NAMALWA (cell line): ENCODE measurements around the gene DUS1L.
"Not testable (repeated sequence)": the region's sequence is repeated elsewhere in the genome, so short reads cannot be mapped to it uniquely, and the experiment has no call there.

ENCODE experiments used
- DNase-seq: peaks from one replicate; pipeline ENCODE4 v3.0.0-alpha.2; 2015; ENCODE audit warnings: low spot score

The DUS1L gene

DNA sequence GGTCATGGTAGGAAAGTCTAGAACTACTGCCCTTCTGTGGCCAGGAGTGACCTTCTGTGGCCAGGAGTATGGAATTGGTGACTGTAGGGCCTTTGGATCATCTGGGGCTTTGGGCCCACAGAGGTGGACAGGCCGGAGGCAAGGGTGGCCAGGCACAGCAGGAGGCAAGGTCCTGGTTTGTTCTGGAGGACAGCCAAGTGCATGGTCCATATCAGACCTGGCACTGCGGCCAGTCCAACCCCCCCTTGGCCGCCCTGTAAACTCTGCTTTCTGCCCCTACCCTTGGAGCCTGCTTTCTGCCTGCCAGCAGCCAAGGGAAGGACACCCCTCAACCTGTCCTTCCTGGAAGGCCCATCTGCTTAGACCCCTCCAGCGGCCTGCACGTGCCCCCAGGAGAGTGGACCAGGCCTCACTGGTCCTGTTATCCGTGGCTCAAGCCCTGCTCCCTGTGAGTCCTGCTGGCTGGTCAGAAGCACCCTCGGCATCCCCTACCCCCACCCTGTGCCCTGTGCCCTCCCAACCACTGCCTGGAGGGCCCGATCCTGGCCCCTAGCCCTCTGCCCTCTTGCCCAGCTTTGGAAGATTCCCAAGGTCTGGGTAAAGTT is 25.8 kb downstream of the DUS1L start:
- no peak for DNase-seq

DNA sequence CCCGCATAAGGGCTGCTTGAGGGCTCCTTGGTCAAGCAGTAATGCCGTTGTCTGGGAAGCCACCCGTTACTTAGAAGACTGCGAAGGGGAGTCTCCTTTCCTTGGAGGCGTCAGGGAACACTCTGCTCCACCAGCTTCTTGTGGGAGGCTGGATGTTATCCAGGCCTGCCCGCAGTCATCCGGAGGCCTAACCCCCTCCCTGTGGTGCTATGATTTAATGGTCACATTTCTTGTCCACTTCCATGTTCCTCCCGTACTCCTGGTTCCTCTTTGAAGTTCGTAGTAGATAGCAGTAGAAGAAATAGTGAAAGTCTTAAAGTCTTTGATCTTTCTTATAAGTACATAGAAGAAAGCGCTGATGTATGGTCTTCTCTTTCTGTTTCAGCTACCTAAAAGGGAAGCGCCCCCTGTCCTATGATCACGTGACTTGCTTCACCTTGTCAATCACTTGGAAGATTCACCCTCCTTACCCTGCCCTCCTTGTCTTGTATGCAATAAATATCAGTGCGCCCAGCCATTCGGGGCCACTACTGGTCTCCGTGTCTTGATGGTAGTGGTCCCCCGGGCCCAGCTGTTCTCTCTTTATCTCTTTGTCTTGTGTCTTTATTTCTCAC is 26.7 kb downstream of the DUS1L start:
- DNase-seq: not testable (repeated sequence)

DNA sequence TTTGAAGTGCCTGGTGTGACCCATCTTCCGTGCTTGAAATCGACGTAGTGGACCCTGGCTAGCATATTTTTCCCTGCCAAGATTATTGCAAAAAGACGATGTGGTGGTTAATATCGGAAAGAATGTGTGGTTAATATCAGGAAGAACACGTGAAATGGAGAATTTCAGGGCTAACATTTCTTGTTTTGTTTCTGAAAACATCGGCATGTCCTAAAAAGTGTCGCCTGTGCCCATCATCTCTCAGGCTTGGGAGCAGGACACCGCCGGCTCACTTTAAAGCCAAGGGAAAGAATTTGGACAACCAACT is 27.8 kb downstream of the DUS1L start:
- DNase-seq: no peak

DNA sequence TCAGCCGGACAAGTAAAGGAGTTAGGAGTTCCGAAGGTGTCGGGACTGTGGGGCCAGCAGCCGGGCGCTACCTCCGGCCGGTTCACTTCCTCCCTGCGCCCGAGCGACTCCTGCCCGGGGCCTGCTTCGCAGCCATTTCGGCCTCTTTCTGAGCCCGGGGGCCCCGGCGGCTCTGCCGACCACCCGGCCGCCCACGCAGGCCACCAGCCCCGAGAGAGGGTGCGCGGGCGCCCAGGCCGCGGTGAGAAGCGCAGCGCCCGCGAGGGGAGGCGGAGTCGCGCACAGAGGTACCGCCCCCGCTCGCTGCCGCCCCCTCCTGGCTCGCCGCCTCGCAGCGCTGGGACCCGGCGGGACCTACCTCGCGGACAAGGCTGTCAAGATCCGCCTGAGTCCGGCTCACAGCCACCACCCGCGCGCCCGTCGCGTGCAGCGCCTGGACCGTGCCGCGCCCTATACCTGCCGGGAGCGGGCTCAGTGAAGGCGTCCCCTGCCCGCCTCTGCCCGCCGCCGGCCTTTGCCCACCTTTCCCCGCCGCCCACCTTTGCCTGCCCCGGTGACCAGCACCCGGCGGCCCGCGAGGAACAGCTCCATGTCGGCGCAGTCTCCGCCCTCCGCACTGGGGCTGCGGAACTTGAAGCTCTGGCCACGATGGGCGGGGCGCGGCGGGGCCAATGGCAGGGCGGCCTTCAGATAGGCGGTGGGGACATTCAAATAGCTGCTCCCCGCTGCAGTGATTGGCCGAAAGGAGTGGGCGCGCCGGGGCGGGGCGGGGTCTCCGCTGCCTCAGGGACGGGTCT is 28.3 kb downstream of the DUS1L start, which contains the start of gene DCXR:
DCXR (minus strand) TSS at position 606 of the 797 bp plus-strand sequence; CDS start at position 591, 15 bp downstream.
- peak; percentile 97 for DNase-seq

DNA sequence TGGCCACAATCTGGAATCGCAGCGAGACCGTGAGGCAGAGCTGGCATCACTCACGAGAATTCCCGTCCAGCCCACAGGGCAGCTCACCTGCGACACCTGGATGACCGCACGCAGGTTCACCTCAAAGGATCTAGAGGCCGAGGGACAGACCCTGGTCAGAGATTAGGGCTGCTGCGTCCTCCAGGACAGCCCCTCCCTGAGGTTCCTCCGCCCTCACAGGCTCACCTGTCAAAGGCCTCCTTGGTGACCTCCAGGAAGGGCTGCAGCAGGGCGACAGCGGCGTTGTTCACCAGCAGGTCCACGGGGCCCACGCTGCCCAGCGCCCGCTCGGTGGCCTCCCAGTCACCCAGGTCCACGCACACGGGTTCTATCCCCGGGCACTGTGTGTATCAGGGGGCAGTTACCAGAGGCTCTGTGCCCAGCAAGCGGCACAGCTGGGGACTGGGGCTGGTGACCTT is 28.9 kb downstream of the DUS1L start:
- no peak for DNase-seq

DNA sequence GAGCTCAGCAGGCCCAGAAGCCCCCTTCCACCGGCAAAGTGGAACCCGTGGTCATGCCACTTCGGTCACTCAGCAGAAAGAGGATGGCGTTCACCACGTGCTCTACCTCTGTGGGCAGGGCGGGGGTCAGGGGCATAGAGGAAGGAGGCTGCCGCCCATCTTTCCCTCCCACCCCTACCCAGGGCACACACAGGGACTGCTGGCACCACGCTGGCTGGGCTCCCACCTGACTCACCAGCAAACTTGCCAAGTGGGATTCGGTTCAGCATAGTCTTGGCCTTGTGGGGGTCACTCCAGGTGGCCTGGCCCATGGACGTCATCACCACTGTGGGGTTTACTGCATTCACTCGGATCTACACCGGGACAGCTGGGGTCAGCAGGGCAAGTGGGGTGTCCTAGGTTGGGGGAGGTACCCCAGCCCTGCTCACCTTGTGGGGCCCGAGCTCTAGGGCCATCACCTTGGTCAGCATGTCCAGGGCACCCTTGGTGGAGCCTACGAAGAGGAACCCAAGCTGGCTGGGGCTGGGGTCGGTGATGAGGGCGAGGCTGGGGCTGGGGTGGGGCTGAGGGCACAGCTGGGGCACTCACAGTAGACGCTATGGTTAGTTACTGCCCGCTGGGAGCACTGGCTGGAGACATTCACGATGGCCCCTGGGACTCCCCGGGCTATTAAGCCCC is 29.5 kb downstream of the DUS1L start:
- no peak for DNase-seq

DNA sequence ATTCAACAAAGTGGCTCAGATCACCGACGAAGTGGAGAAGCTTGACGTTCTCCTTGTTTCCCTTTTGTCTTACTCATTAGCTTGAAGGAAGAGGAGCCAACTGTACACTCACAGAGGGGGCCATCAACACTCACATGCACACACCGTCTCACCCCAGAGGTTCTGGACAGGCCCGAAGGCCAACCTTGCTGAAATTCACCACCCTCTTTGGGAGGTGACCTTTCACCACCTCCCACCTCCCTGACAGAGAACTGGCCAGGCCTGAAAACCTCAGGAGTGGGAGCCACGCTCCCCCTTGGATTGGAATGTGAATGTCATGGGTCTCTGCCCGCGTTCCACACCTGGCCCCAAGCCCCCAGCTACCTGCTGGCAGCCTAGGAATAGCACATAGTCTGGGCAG is 30.1 kb downstream of the DUS1L start:
- DNase-seq: no peak

DNA sequence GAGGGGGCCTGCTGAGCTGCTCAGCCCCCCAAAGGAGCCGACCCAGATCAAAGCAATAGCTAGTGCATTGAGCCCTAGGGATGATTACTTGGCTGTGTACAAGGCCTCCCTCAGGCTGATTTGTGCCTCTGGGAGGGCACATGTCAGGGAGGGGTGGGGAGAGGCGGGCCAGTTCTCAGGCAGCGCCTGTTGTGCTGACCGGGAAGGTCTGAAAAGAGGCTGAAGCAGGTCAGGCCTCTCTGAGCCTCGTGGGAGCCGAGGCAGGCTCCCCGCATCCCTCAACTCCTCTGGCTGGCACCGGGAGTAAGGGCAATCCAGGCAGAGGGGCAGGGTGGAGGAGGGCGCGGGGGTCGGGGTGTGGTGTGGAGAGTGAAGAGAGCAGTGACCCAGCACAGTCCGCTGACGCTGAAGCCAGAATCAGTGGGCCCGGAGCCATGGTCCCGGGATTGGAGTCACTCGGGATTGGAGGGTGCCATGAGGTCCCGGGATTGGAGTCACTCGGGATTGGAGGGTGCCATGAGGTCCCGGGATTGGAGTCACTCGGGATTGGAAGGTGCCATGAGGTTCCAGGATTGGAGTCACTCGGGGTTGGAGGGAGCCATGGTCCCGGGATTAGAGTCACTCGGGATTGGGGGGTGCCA is 31.1 kb downstream of the DUS1L start:
- DNase-seq: no peak

DNA sequence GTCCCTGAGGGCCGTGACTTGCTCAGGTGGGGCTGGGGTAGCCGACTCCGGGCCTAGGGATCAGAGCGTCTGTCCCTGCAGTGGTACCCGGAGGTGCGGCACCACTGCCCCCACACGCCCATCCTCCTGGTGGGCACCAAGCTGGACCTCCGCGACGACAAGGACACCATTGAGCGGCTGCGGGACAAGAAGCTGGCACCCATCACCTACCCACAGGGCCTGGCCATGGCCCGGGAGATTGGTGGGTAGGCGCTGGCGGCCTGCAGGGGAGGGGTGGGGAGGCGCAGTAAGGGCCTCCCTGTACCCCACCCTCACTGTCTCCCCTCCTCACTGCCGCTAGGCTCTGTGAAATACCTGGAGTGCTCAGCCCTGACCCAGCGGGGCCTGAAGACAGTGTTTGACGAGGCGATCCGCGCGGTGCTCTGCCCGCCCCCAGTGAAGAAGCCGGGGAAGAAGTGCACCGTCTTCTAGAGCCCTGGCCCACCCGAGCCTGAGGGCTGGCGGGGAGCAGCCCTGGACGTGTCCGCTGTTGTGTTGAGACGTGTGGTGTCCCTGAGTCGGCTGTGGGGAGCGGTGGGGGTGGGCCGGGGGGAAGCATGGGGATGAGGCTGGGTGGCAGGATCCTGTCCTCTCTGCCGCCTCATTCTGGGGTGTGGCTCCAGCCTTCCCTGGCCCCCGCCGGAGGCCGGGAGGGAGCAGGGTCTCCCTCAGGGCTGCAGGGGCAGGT is 32.1 kb downstream of the DUS1L start:
- DNase-seq: no peak

DNA sequence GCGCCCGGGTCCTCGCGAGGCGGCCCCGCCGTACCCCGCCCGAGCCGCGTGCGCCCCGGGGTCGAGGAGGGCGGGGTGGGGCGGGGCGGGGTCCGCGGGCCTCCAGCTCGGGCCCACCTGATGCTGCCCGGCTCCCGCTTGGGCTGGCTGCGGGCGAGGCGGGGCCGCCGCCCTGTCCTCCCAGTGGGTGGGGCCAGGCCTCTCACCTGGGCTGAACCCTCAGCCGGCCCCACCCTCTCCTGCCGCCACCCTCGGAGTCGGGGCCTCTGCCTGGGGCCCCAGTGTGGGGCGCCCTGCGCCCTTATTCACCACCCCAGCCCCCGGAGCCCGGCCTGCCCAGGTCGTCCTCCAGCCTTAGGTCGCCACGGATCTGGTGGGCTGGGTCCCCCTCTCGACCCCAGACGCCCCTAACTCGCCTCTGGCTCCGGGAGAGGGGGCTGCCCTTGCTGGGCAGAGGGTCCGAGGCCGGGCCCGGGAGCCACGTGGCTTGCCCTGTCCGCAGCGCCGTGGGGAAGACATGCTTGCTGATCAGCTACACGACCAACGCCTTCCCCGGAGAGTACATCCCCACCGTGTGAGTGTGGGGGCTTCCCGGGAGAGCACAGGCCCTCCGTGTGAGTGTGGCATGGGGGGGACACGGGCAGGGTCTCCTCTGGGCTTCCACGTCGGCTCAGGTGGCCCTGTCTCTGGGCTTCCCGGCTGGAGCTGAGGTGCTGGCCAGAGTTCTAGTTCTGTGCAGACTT is 33.5 kb downstream of the DUS1L start:
- peak; percentile 49 for DNase-seq

DNA sequence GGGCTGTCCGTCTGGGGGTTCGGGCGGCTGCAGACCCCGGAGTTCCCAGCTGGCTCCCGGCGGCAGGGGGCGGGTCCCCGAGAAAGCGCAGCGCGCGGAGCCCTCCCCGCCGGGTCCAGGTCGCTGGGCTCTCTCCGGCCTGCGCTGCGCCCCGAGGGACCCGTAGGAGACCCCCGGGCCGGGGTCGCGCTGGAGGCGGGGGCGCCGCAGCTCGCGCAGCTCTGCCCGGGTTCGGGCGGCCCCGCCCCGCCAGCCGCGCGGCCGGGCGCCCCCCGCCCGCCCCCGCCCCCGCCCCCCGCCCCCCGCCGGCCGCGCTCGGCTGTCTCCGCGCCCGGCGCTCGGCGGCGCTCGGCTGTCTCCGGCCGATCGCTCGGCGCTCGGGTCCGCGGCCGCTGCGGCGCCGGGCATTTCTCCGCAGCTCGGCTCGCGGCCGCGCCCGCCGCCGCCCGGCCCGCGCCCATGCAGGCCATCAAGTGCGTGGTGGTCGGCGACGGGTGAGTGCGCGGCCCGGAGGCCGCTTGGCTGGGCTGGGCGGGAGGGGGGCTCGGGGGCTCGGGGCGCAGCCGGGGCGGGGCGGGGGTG is 34.2 kb downstream of the DUS1L start, which contains the start of gene RAC3:
RAC3 (plus strand) TSS at position 376 of the 582 bp plus-strand sequence; CDS start at position 460, 84 bp downstream.
- no peak for DNase-seq

DNA sequence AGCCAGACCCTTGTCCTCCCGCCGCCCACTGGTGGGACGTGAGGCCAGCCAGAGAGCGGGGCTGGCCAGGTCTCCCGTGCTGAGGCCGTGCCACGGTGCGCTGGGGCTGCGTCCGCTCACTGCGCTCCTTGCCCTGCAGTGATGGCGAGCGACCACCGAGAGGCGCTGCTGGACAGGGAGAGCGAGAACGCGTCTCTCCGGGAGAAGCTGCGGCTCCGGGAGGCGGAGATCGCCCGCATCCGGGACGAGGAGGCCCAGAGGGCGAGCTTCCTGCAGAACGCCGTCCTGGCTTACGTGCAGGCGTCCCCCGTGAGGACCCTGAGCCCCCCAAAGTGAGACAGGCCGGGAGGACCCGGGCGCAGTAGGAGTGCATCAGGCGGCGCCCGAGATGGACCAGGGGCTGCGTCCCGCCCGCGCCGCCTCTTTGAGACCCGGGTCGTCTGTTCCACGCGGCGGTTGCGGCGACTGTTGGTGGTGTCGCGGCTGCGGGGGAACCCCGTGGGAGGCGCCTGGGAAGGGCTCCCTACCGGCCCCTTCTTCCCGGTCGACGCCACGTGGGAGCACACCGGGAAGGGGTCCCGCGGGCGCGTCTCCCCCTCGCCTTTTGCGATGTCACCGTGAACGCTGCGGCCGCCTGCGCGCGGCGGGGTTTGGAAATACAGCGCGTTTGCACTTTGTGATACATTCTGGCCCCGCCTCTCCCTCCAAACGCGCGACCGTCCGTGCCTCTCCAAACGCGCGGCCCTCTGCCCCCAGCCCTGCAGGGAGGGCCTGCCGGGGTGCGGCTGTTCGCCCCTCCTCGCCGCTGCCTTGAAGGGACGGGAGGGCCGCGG is 34.9 kb downstream of the DUS1L start:
- peak; percentile 80 for DNase-seq

DNA sequence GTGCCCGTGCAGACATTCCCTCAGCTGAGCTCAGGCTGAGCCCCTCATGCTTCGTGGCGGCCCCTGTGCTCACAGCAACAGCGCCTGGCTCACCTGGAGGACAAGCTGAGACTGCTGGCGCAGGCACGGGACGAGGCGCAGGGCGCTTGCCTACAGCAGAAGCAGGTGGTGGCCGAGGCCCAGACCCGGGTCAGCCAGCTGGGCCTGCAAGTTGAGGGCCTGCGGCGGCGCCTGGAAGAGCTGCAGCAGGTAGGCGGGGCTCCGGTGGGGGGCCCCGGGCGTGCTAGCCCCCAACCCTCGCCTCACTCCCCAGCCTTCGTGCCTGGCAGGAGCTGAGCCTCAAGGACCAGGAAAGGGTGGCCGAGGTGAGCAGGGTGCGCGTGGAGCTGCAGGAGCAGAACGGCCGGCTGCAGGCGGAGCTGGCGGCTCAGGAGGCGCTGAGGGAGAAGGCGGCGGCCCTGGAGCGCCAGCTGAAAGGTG is 35.6 kb downstream of the DUS1L start:
- no peak for DNase-seq

DNA sequence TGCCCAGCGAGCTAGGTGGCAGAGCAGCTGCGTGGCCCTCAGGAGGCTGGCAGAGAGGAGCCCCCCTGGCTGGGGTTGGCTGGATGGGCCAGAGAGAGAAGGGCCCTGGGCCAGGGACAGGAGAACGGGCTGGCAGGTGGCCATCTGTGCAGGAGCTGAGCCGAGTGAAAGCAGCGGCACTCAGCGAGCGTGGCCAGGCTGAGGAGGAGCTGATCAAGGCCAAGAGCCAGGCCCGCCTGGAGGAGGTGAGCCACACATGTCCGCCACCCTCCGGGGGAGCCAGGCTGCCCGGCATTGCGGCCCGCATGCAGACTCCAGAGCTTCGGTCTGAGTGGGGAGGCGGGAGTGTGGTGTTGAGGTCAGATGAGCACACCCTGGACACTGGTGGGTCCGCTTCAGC is 36.2 kb downstream of the DUS1L start:
- no peak for DNase-seq

DNA sequence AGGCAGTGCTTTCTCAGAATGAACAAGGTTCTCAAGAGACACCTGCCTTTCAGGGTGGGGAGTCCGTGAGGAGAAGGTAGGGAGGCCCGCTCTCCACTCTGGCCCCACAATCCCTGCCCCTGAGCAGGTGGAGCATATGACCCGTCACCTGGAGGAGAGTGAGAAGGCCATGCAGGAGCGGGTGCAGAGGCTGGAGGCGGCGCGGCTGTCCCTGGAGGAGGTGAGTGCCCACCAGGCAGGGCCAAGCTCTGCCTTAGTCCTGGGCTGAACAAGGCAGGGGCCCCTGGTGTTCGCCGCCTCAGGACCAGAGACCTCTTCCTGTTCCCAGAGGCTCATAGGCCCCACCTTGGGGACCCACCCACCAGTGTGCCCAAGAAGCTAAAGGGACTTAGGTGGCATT is 36.6 kb downstream of the DUS1L start:
- DNase-seq: no peak

DNA sequence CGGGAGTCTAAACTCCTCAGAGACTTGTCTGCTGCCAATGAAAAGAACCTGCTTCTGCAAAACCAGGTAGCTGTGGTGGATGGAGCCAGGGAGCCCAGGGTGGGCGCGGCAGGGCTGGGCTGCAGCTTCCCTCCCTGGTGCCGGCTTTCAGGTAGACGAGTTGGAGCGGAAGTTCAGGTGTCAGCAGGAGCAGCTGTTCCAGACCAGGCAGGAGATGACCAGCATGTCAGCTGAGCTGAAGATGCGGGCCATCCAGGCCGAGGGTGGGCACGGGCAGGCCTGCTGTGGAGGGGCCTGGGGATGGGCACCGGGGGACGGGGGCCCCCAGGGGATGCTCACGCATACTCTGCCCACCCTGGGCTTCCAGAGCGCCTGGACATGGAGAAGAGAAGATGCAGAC is 37.4 kb downstream of the DUS1L start:
- DNase-seq: no peak

DNA sequence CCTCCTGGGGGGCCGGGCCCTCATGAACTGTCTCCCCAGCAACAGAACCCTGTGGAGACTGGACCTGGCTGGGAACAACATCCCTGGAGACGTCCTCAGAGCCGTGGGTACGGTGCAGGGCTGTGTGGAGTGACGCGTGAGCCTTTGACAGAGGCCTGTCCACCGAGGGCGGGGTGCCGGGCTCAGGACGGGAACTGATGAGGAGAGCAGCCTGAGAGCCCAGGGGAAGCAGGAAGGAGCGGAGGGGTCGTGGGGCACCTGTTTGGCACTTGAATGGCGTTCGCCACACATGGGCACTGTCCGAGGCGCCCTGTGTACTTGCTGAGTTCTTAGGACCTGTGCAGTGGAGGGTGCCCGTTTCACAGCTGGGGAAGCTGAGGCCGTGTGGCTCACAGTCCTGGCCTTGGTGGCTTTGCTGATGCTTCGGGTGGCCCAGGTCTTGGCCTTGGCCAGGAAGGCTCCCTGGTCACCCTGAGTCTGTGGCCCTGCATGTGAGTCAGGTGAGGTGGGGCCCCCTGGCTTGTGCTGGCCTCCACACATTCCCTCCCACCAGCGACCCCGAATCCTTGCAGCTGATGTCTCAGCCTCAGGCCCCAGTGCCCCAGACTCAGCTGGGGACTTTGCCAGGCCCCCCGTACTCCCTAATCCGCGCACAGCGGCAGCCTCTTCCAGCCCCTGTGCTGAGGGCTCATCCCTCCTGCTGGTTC is 40.0 kb downstream of the DUS1L start:
- no peak for DNase-seq

DNA sequence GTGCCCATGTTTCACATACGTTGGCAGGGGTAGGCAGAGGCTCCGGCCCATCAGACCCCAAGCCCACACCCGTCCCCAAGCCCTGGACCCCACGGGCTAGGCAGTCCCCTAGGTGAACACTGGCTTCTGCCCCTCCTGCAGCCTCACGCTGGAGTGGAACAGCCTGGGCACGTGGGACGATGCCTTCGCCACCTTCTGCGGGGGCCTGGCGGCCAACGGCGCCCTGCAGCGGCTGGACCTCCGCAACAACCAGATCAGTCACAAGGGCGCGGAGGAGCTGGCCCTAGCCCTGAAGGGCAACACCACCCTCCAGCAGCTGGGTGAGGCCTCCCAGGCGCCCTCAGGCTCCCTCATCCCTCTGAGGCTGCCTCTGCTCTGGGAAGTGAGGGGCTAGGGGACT is 40.7 kb downstream of the DUS1L start:
- no peak for DNase-seq
